Astrocyte of the spinal cord (primary cell): ENCODE results near the gene POU2AF2.

Source experiments
- DNase-seq: peaks from one replicate; pipeline ENCODE4 v3.0.0; 2011; ENCODE audit warnings: low read depth, low spot score
- H3K4me3 ChIP-seq: 2 replicates; pipeline ENCODE4 v1.5.1; 2011; ENCODE audit warnings: low read depth, mild to moderate bottlenecking, low read length, moderate library complexity
- in situ Hi-C: cut with HindIII; loops from 2 replicates; pipeline ENCODE4 v1.10.0; 2017; ENCODE audit warnings: low sequenced_read_pairs
- TF ChIP-seq, protein P1 (sequence below): IDR thresholded peaks from 2 replicates; pipeline ENCODE4 v1.5.1; 2012; ENCODE audit warnings: low read depth, mild to moderate bottlenecking, low read length, inconsistent platforms

POU2AF2 gene

DNA sequence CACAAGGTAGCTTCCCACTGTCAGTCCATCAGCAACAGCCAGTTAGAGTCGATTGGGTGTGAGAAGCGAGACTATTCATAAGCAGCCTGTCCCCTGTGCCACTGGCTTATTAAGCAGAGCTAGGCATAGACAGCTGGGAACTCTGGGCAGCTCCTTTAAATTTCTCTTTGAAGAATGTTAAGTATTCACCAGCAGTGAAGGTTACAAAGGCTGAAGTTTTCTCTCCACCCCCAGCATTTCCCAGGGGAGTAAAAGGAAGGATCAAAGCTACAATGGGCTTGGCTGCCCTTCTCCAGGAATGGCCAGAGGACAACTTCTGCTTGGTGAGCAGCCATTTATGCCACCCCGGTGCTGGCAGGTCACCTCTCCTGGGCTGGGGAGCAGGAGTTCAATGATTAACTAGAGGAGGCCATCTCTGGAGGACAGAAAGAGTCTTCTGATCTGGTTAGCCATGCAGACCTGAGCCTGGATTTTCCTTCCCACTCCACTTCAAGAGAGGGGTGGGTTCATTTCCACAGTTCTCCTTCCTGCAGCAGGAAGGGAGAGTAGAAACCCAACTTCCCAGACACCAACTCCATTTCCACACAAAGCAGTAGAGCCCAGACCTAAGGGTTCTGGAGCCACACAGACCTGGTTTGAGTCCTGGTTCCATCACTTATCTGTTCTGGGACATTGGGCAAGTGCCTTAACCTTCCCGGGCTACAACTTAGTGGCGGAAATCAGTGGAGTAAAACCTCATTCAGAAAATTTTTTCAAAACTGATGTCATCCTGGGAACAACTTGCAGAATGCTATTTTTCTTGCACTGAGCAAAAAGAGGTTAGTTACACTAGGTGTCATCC lies 75.4 kb downstream of the POU2AF2 start:
- H3K4me3 ChIP-seq = no peak overlapping the region
- in situ Hi-C loops = no loop called here
- TF ChIP-seq, protein P1, sequence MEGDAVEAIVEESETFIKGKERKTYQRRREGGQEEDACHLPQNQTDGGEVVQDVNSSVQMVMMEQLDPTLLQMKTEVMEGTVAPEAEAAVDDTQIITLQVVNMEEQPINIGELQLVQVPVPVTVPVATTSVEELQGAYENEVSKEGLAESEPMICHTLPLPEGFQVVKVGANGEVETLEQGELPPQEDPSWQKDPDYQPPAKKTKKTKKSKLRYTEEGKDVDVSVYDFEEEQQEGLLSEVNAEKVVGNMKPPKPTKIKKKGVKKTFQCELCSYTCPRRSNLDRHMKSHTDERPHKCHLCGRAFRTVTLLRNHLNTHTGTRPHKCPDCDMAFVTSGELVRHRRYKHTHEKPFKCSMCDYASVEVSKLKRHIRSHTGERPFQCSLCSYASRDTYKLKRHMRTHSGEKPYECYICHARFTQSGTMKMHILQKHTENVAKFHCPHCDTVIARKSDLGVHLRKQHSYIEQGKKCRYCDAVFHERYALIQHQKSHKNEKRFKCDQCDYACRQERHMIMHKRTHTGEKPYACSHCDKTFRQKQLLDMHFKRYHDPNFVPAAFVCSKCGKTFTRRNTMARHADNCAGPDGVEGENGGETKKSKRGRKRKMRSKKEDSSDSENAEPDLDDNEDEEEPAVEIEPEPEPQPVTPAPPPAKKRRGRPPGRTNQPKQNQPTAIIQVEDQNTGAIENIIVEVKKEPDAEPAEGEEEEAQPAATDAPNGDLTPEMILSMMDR = no peak
- DNase-seq = no peak

DNA sequence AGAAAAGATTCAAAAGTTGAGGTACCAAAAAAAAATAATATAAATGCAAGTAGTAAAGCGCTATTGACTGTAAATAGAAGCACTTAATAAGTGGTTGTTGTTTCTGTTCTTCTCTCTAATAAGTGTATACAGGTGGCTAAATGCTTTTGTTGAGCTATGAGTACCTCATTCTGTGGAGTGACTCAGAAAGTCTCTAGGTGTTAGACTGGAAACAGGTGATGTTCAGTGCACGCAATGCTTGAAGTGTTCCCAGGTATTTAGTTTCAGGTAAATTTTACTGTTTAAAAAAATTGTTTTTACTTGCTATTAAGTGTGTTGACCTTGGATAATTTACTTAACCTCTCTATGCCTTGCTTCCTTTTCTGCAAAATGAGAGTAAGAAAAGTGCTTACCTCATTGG lies 77.0 kb downstream of the POU2AF2 start:
- no peak for DNase-seq
- in situ Hi-C loops = no loop called here
- TF ChIP-seq, protein P1 = no peak
- H3K4me3 ChIP-seq = no peak overlapping the region

DNA sequence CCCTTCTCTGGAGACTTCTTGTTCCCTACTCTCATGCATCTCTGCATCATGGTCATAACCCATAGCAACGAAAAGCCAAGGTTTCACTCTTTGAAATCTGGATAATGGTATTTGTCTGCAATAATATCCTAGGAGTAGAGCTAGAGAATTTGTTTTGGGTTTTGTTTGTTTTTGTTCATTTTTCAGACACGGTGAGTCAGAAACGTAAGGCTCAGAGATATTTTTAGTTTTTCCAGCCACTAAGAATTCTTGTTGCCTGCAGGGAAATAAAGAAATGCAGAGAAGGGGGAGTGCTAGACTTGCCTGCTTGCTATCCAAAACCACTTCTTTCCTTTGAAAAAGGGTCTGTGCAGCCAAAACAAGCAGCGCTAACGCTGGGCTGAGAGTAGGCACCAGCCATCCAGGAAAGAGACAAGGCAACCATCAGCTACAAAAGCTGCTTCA lies 78.8 kb downstream of the POU2AF2 start:
- TF ChIP-seq, protein P1 = no peak
- DNase-seq = peak; percentile 70
- in situ Hi-C loops = no loop called here
- H3K4me3 ChIP-seq = no peak overlapping the region

DNA sequence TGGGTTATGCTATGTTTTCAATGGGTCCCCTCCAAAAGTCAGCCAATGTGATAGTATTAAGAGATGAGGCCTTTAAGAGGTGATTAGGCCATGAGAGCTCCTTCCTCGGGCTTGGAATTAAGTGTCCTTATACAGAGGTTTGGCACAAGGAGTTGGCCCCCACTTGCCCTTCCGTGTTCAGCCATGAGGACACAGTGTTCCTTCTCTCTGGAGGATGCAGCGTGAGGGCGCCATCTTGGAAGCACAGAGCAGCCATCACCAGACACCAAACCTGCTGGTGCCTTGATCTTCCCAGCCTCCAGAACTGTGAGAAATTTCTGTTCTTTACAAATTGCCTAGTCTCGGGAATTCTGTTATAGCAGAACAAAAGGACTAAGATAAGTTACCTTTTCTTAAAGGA lies 79.7 kb downstream of the POU2AF2 start:
- no peak overlapping the region for H3K4me3 ChIP-seq
- DNase-seq = no peak
- in situ Hi-C loops = no loop called here
- TF ChIP-seq, protein P1 = no peak

DNA sequence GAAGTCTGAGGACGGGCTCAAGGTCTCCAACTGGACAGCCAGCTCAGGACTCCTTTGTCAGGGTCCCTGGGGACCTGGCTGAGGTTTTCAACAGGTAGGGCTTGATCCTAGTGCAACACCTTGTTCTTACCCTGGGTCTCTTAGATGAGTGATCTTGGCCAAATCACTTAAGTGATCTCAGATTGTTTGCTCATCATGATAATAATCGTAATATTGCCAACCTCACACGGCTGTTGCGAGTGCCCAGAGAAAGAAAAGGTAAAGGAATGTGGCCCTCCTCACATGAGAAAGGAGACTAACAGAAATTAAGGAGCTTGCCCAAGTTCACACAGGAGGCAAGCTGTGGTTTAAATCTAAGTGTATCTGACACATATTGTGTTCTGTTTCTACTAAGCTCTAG lies 81.3 kb downstream of the POU2AF2 start:
- H3K4me3 ChIP-seq = no peak overlapping the region
- in situ Hi-C loops = no loop called here
- TF ChIP-seq, protein P1 = no peak
- no peak for DNase-seq

DNA sequence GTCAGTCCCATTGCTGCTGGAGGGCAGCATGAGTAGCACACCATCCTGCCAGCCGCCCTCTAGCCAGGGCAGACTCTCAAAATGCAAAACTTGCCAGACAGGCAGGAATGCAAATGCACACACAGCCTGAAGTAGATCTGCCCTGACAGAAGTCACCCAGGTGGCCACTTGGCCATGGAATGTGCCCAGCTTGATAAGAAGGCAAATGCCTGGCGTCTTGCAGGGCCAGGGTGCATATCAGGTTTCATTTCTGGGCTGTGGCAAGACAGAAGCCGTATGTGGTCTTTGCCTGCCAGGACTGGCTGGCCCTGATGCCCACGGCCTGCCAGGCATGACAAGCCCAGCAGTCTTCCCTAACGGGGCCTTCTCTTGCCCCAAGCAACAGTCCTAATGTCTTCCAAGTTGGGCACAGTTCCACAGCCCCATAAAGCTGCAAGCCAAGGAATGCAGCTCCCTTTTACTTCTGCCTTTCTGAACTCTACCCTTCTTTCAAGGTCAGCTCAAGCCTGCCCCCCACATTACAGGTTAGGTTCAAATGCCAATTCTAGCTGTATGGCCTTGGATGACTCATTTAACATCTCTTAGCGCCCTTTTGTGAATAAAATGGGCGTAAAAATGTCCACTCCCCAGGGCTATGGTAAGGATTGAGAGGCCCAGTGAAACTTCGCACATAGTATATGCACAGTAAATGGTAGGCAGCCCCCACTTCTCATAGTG lies 82.5 kb downstream of the POU2AF2 start:
- no peak for DNase-seq
- in situ Hi-C loops = no loop called here
- no peak overlapping the region for H3K4me3 ChIP-seq
- TF ChIP-seq, protein P1 = no peak
